Gastroesophageal sphincter (tissue), 4 donors: Measurements from ENCODE around the gene MARK2. TPM values are rescaled to one million over a fixed set of nuclear protein-coding genes. Genes with fewer than 3 reads are reported as not detected.

Experiments used
- ATAC-seq: fragments of 150-250 bp; one replicate; pipeline ENCODE4 v1.9.1; 2016; ENCODE audit warnings: mild to moderate bottlenecking, moderate library complexity
- H3K27ac ChIP-seq, 4 donors: fragments of 200-600 bp; sonication (generic) in 3 of 4; 1 replicate in 3 of 4; 2 replicates in 1 of 4; pipeline ENCODE4 v1.5.1; 2016 to 2019
- H3K27me3 ChIP-seq: fragments of 200-600 bp; sonication (generic); one replicate; pipeline ENCODE4 v1.5.1; 2019
- H3K36me3 ChIP-seq, 2 donors: fragments of 200-600 bp; sonication (generic); one replicate each; pipeline ENCODE4 v1.5.1; 2019; ENCODE audit warnings: control low read depth in 1 of 2
- H3K4me1 ChIP-seq, 3 donors: fragments of 200-600 bp; sonication (generic); 1 replicate in 2 of 3; 2 replicates in 1 of 3; pipeline ENCODE4 v1.5.1; 2016 to 2019; ENCODE audit warnings: control low read depth in 2 of 3
- H3K4me3 ChIP-seq, 2 donors: fragments of 200-600 bp; sonication (generic); one replicate each; pipeline ENCODE4 v1.5.1; 2019; ENCODE audit warnings: mild to moderate bottlenecking in 1 of 2, moderate library complexity in 1 of 2
- H3K9me3 ChIP-seq, 3 donors: fragments of 200-600 bp; sonication (generic); one replicate each; pipeline ENCODE4 v1.5.1; 2017 to 2019; ENCODE audit warnings: control low read depth in 2 of 3
- EP300 ChIP-seq: sonication (generic); formaldehyde crosslinking; IDR thresholded peaks from one replicate; pipeline ENCODE4 v1.6.1; 2017; ENCODE audit warnings: antibody characterized with exemption, mild to moderate bottlenecking
- POLR2A ChIP-seq, 2 donors: fragments of 450-650 bp; IDR thresholded peaks; one replicate each; pipeline ENCODE4 v1.6.1; 2017; ENCODE audit warnings: antibody characterized with exemption in 2 of 2, mild to moderate bottlenecking in 2 of 2, moderate library complexity in 1 of 2
- POLR2AphosphoS5 ChIP-seq: sonication (generic); formaldehyde crosslinking; IDR thresholded peaks from one replicate; pipeline ENCODE4 v1.6.1; 2017; ENCODE audit warnings: antibody characterized with exemption
- WGBS, 2 donors: methylation state at CpG; one replicate each; pipeline ENCODE4 v1.1.5; 2018; ENCODE audit warnings: low coverage in 1 of 2; 5-methylcytosine and 5-hydroxymethylcytosine counted together
- total RNA-seq, 4 donors: library from RNA; depleted of rRNA; stranded (reverse); fragments of >200 nt; gene quantifications; one replicate each; pipeline ENCODE4 v1.1.0, GENCODE V29; 2016
- TF ChIP-seq, protein P1 (sequence below), 4 experiments: fragments of 200-600 bp in 2 of 4; fragments of 450-650 bp in 2 of 4; sonication (generic) in 1 of 4; IDR thresholded peaks; one replicate each; pipeline ENCODE4 v1.5.1; 2017 to 2019; ENCODE audit warnings: antibody characterized with exemption in 4 of 4, mild to moderate bottlenecking in 2 of 4, moderate library complexity in 2 of 4

MARK2 gene
- total RNA-seq, 4 donors from 2014 or later = 17.4 to 42.5 (median 23.8) TPM

GRCh38 chr11:63888170-63889086, 49.5 kb downstream of the MARK2 start:
- Histone ChIP-seq H3K27ac (peak overlapping the region in 3 of 4 donors; percentile 43 to 67 (median 49)), H3K9me3 (no peaks in the 10 kb centered on the region), H3K36me3 (no peaks in the 10 kb centered on the region), H3K4me1 (peaks cover 0 to 73% (median 26%) of the 10 kb centered on the region in 3 donors), H3K27me3 (no peaks in the 10 kb centered on the region), H3K4me3 (peak overlapping the region in 1 of 2 donors; percentile 41)
- TF ChIP-seq, protein P1, sequence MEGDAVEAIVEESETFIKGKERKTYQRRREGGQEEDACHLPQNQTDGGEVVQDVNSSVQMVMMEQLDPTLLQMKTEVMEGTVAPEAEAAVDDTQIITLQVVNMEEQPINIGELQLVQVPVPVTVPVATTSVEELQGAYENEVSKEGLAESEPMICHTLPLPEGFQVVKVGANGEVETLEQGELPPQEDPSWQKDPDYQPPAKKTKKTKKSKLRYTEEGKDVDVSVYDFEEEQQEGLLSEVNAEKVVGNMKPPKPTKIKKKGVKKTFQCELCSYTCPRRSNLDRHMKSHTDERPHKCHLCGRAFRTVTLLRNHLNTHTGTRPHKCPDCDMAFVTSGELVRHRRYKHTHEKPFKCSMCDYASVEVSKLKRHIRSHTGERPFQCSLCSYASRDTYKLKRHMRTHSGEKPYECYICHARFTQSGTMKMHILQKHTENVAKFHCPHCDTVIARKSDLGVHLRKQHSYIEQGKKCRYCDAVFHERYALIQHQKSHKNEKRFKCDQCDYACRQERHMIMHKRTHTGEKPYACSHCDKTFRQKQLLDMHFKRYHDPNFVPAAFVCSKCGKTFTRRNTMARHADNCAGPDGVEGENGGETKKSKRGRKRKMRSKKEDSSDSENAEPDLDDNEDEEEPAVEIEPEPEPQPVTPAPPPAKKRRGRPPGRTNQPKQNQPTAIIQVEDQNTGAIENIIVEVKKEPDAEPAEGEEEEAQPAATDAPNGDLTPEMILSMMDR (IDR thresholded peaks at IDR 0.05) = no peak
- no peak for TF ChIP-seq POLR2AphosphoS5
- no peak for TF ChIP-seq EP300
- no peak for TF ChIP-seq POLR2A (IDR thresholded peaks at IDR 0.05)
- peak; percentile 67 for ATAC-seq
- 23 to 41% methylated on average over 7 to 9 of the region's 25 CpGs for WGBS, 2 donors

- H3K4me1 ChIP-seq = peaks cover 0 to 63% (median 26%) of the 10 kb centered on the region in 3 donors
- H3K27ac ChIP-seq = peak overlapping the region in 2 of 4 donors; percentile 43 to 49
- H3K9me3 ChIP-seq = no peaks in the 10 kb centered on the region
- 87 to 96% methylated on average over 4 to 6 of the region's 6 CpGs for WGBS, 2 donors
- no peaks in the 10 kb centered on the region for H3K27me3 ChIP-seq
- no peak overlapping the region for H3K4me3 ChIP-seq
- TF ChIP-seq POLR2AphosphoS5 (no peak), POLR2A (IDR thresholded peaks at IDR 0.05) (no peak), EP300 (no peak)
- TF ChIP-seq, protein P1 (IDR thresholded peaks at IDR 0.05) = no peak
- ATAC-seq = no peak
- H3K36me3 ChIP-seq = no peaks in the 10 kb centered on the region
Observed at GRCh38 chr11:63889344-63889743, 50.4 kb downstream of the MARK2 start.

- H3K36me3 ChIP-seq = peaks cover 0 to 7% of the 10 kb centered on the region in 2 donors
Observed at GRCh38 chr11:63890368-63890767, 51.5 kb downstream of the MARK2 start.

DNA sequence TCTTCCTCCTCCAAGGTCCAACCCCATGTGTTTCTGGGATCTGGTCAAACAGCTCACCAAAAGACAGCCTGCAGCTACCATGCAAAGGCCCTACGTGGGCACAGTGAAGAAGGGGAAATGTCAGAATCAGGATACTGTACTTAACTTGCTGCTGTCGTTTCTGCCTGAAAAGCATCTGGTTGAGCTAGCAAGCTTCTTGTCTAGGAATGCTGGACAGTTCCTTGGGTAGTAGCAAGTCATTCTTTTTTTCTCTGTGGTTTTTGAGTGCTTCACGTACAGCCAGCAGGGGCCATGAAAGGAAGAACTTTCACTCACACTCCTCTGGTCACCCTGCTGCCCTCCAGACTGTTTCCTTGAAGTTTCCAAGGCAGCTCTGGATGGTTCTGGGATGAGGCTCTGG, 53.3 kb downstream of the MARK2 start:
- WGBS, 2 donors = 26% methylated on average over 3 of the region's 3 CpGs
- H3K4me1 ChIP-seq = peaks cover 0 to 59% (median 25%) of the 10 kb centered on the region in 3 donors
- H3K36me3 ChIP-seq = peaks cover 0 to 25% of the 10 kb centered on the region in 2 donors
- H3K9me3 ChIP-seq = no peaks in the 10 kb centered on the region
- H3K4me3 ChIP-seq = no peak overlapping the region
- H3K27me3 ChIP-seq = no peaks in the 10 kb centered on the region
- no peak overlapping the region for H3K27ac ChIP-seq
- TF ChIP-seq POLR2AphosphoS5 (no peak), EP300 (no peak), POLR2A (IDR thresholded peaks at IDR 0.05) (no peak)
- TF ChIP-seq, protein P1 (IDR thresholded peaks at IDR 0.05) = no peak
- no peak for ATAC-seq

More at GRCh38 chr11:63890368-63890767, 51.5 kb downstream of the MARK2 start:
- ATAC-seq = no peak
- Histone ChIP-seq H3K27ac (no peak overlapping the region), H3K4me1 (peaks cover 0 to 63% (median 26%) of the 10 kb centered on the region in 3 donors), H3K9me3 (no peaks in the 10 kb centered on the region), H3K27me3 (no peaks in the 10 kb centered on the region), H3K4me3 (no peak overlapping the region)
- 76 to 89% methylated on average over 3 to 7 of the region's 7 CpGs for WGBS, 2 donors
- no peak for TF ChIP-seq POLR2A (IDR thresholded peaks at IDR 0.05)
- TF ChIP-seq, protein P1 (IDR thresholded peaks at IDR 0.05) = no peak
- TF ChIP-seq POLR2AphosphoS5 = no peak
- no peak for TF ChIP-seq EP300
